Measurements from ENCODE around the gene ATM. TPM values are rescaled to one million over a fixed set of nuclear protein-coding genes. Genes with fewer than 3 reads are reported as not detected.
"Not testable (repeated sequence)": the region's sequence is repeated elsewhere in the genome, so short reads cannot be mapped to it uniquely, and the experiment has no call there.

Gene ATM
- polyA plus RNA-seq, 3 donors, result 9.6 to 22.0 (median 9.9) TPM

GRCh38 chr11:108246308-108246707, 23.4 kb downstream of the ATM start:
- H3K27ac ChIP-seq (ENCODE audit: low read depth, low read length), result no peak overlapping the region
- 66 to 95% (median 80%) methylated on average over 3 of the region's 3 CpGs for WGBS, 3 donors

- no peak overlapping the region for H3K27ac ChIP-seq (ENCODE audit: low read depth, low read length)
- 74 to 87% (median 85%) methylated on average over 2 of the region's 2 CpGs for WGBS, 3 donors
These were observed 24.0 kb downstream of the ATM start for GRCh38 chr11:108246885-108247284.

- 86 to 96% (median 93%) methylated on average over 1 of the region's 1 CpG for WGBS, 3 donors
- no peak overlapping the region for H3K27ac ChIP-seq (ENCODE audit: low read depth, low read length)
These were observed 30.3 kb downstream of the ATM start for GRCh38 chr11:108253176-108253575.

- no peak overlapping the region for H3K27ac ChIP-seq (ENCODE audit: low read depth, low read length)
- 95 to 97% (median 96%) methylated on average over 3 of the region's 3 CpGs for WGBS, 3 donors
These were observed 46.7 kb downstream of the ATM start for GRCh38 chr11:108269583-108269982.

GRCh38 chr11:108276985-108277616, 54.2 kb downstream of the ATM start:
- H3K27ac ChIP-seq (ENCODE audit: low read depth, low read length), result not testable (repeated sequence)
- 91 to 92% (median 91%) methylated on average over 13 of the region's 13 CpGs for WGBS, 3 donors

GRCh38 chr11:108278546-108278945, 55.7 kb downstream of the ATM start:
- no peak overlapping the region for H3K27ac ChIP-seq (ENCODE audit: low read depth, low read length)
- WGBS, 3 donors, result 64 to 81% (median 70%) methylated on average over 4 of the region's 4 CpGs

- 48 to 83% (median 81%) methylated on average over 4 of the region's 4 CpGs for WGBS, 3 donors
- no peak overlapping the region for H3K27ac ChIP-seq (ENCODE audit: low read depth, low read length)
These were observed 56.1 kb downstream of the ATM start for GRCh38 chr11:108278954-108279353.

GRCh38 chr11:108286370-108286769, 63.5 kb downstream of the ATM start:
- H3K27ac ChIP-seq (ENCODE audit: low read depth, low read length), result no peak overlapping the region
- 88 to 93% (median 93%) methylated on average over 1 of the region's 1 CpG for WGBS, 3 donors

GRCh38 chr11:108286956-108287355, 64.1 kb downstream of the ATM start:
- WGBS, 3 donors, result 97 to 98% (median 98%) methylated on average over 3 of the region's 3 CpGs
- H3K27ac ChIP-seq (ENCODE audit: low read depth, low read length), result no peak overlapping the region

GRCh38 chr11:108289066-108289465, 66.2 kb downstream of the ATM start:
- H3K27ac ChIP-seq (ENCODE audit: low read depth, low read length), result not testable (repeated sequence)

GRCh38 chr11:108289699-108290098, 66.8 kb downstream of the ATM start:
- no peak overlapping the region for H3K27ac ChIP-seq (ENCODE audit: low read depth, low read length)
- 91 to 95% (median 94%) methylated on average over 6 of the region's 6 CpGs for WGBS, 3 donors

- no peak overlapping the region for H3K27ac ChIP-seq (ENCODE audit: low read depth, low read length)
- 96 to 97% (median 97%) methylated on average over 3 of the region's 3 CpGs for WGBS, 3 donors
These were observed 70.4 kb downstream of the ATM start for GRCh38 chr11:108293229-108293628.

- H3K27ac ChIP-seq (ENCODE audit: low read depth, low read length), result no peak overlapping the region
- 87 to 91% (median 91%) methylated on average over 1 of the region's 1 CpG for WGBS, 3 donors
These were observed 79.4 kb downstream of the ATM start for GRCh38 chr11:108302121-108302785.

- no peak overlapping the region for H3K27ac ChIP-seq (ENCODE audit: low read depth, low read length)
- 80 to 91% (median 88%) methylated on average over 3 of the region's 3 CpGs for WGBS, 3 donors
These were observed 84.9 kb downstream of the ATM start for GRCh38 chr11:108307751-108308150.

GRCh38 chr11:108313444-108313843, 90.6 kb downstream of the ATM start:
- WGBS, 3 donors, result 68 to 81% (median 79%) methylated on average over 2 of the region's 2 CpGs

GRCh38 chr11:108316061-108316460, 93.2 kb downstream of the ATM start:
- no peak overlapping the region for H3K27ac ChIP-seq (ENCODE audit: low read depth, low read length)
- 93 to 99% (median 97%) methylated on average over 3 of the region's 3 CpGs for WGBS, 3 donors

More at GRCh38 chr11:108313444-108313843, 90.6 kb downstream of the ATM start:
- H3K27ac ChIP-seq (ENCODE audit: low read depth, low read length), result no peak overlapping the region

- no peak overlapping the region for H3K27ac ChIP-seq (ENCODE audit: low read depth, low read length)
These were observed 96.8 kb downstream of the ATM start for GRCh38 chr11:108319541-108320145.

- WGBS, 3 donors, result 69 to 85% (median 84%) methylated on average over 3 of the region's 3 CpGs
- H3K27ac ChIP-seq (ENCODE audit: low read depth, low read length), result no peak overlapping the region
These were observed 99.8 kb downstream of the ATM start for GRCh38 chr11:108322666-108323065.

- H3K27ac ChIP-seq (ENCODE audit: low read depth, low read length), result no peak overlapping the region
These were observed 101.7 kb downstream of the ATM start for GRCh38 chr11:108324587-108324986.

GRCh38 chr11:108333403-108333899, 110.6 kb downstream of the ATM start:
- H3K27ac ChIP-seq (ENCODE audit: low read depth, low read length), result no peak overlapping the region
- 65 to 95% (median 92%) methylated on average over 2 of the region's 2 CpGs for WGBS, 3 donors

All from adipose tissue (tissue), 3 donors.